Stomach (tissue), 9 donors: ENCODE results near the gene HOMER3. TPM values are rescaled to one million over a fixed set of nuclear protein-coding genes. Genes with fewer than 3 reads are reported as not detected.

ENCODE experiments used
- DNase-seq, 2 donors: peaks; one replicate each; pipeline versions ENCODE4 v3.0.0 to v3.0.0-alpha.2; 2013 to 2019
- H3K27ac ChIP-seq, 5 donors: fragments of 200-600 bp in 4 of 5; sonication (generic) in 4 of 5; one replicate each; pipeline ENCODE4 v1.5.1; 2013 to 2019; ENCODE audit warnings: mild to moderate bottlenecking in 1 of 5, moderate library complexity in 1 of 5
- H3K27me3 ChIP-seq, 3 donors: fragments of 200-600 bp; sonication (generic); one replicate each; pipeline ENCODE4 v1.5.1; 2017 to 2019; ENCODE audit warnings: mixed run types in 1 of 3
- H3K36me3 ChIP-seq, 4 donors: fragments of 200-600 bp; sonication (generic); 1 replicate in 3 of 4; 2 replicates in 1 of 4; pipeline ENCODE4 v1.5.1; 2016 to 2019
- H3K4me1 ChIP-seq, 4 donors: fragments of 200-600 bp; sonication (generic); one replicate each; pipeline ENCODE4 v1.5.1; 2016 to 2019
- H3K4me3 ChIP-seq, 4 donors: fragments of 200-600 bp; sonication (generic) in 3 of 4; one replicate each; pipeline ENCODE4 v1.5.1; 2016 to 2019; ENCODE audit warnings: mild to moderate bottlenecking in 1 of 4
- H3K9me3 ChIP-seq, 4 donors: fragments of 200-600 bp; sonication (generic); one replicate each; pipeline ENCODE4 v1.5.1; 2016 to 2019
- CTCF ChIP-seq, 7 experiments: fragments of 450-650 bp in 4 of 7; fragments of 200-600 bp in 3 of 7; sonication (generic) in 3 of 7; IDR thresholded peaks; one replicate each; pipeline ENCODE4 v1.5.1; 2016 to 2019; ENCODE audit warnings: antibody characterized with exemption in 7 of 7, control low read depth in 2 of 7, mild to moderate bottlenecking in 1 of 7
- EP300 ChIP-seq: sonication (generic); formaldehyde crosslinking; IDR thresholded peaks from one replicate; pipeline ENCODE4 v1.6.1; 2017; ENCODE audit warnings: antibody characterized with exemption
- POLR2A ChIP-seq, 4 donors: fragments of 450-650 bp; IDR thresholded peaks; one replicate each; pipeline ENCODE4 v1.6.1; 2016; ENCODE audit warnings: antibody characterized with exemption in 4 of 4, control low read depth in 2 of 4, mild to moderate bottlenecking in 1 of 4, moderate library complexity in 1 of 4
- POLR2AphosphoS5 ChIP-seq, 3 donors: sonication (generic); formaldehyde crosslinking; IDR thresholded peaks; one replicate each; pipeline ENCODE4 v1.6.1; 2016; ENCODE audit warnings: antibody characterized with exemption in 3 of 3
- WGBS, 5 donors: extraction: QIAGEN DNeasy Blood & Tissue Kit in 3 of 5; methylation state at CpG; one replicate each; pipeline versions ENCODE4 v1.1.5 to v1.1.7; 2013 to 2018; 5-methylcytosine and 5-hydroxymethylcytosine counted together
- intact Hi-C: fragments of 100-400 bp; cut with DNase I; formaldehyde crosslinking; loops from one replicate; pipeline ENCODE4 v1.15.1; 2023; ENCODE audit warnings: low total_unique reads
- polyA plus RNA-seq, 3 donors: library from polyadenylated mRNA; stranded (reverse); fragments of 200-250 nt; gene quantifications; one replicate each; pipeline ENCODE4 v1.2.3, GENCODE V29; 2013
- total RNA-seq, 5 donors: library from RNA; depleted of rRNA; stranded (reverse); fragments of >200 nt; gene quantifications; one replicate each; pipeline versions ENCODE4 v1.1.0 to v1.2.3, GENCODE V29; 2014 to 2016
- donor health status: healthy with polysubstance abuse.
- donor health status: Bipolar disorder and iron deficiency.
- donor health status: healthy.

HOMER3 gene
- total and polyA plus RNA-seq, 8 donors: 5.1 to 74.7 (median 16.8) TPM

- WGBS, 5 donors: 0 to 3% (median 1%) methylated on average over 18 to 47 of the region's 47 CpGs
- peaks cover 0 to 23% (median 11%) of the 10 kb centered on the region in 4 donors for H3K36me3 ChIP-seq
- H3K27me3 ChIP-seq: peaks cover 0 to 7% (median 0%) of the 10 kb centered on the region in 3 donors
- H3K27ac ChIP-seq: peak overlapping the region in 4 of 5 donors; percentile 63 to 80 (median 72)
- DNase-seq: peak; percentile 37 to 77
- TF ChIP-seq EP300 (no peak), POLR2A (IDR thresholded peaks at IDR 0.05) (no peak), POLR2AphosphoS5 (IDR thresholded peaks at IDR 0.05) (no peak), CTCF (IDR thresholded peaks at IDR 0.05) (no peak)
- H3K4me1 ChIP-seq: peaks cover 12 to 28% (median 21%) of the 10 kb centered on the region in 4 donors
- no peaks in the 10 kb centered on the region for H3K9me3 ChIP-seq
- intact Hi-C loops: no loop called here
- peak overlapping the region; percentile 65 to 79 (median 74) for H3K4me3 ChIP-seq
These were observed 872 bp downstream of the HOMER3 start for GRCh38 chr19:18939922-18940768.

GRCh38 chr19:18939163-18939562, 1.9 kb downstream of the HOMER3 start:
- intact Hi-C loops: no loop called here

GRCh38 chr19:18933297-18933696, 7.7 kb downstream of the HOMER3 start:
- Histone ChIP-seq H3K4me3 (no peak overlapping the region), H3K27me3 (no peaks in the 10 kb centered on the region), H3K4me1 (peaks cover 7 to 14% (median 12%) of the 10 kb centered on the region in 4 donors), H3K9me3 (no peaks in the 10 kb centered on the region), H3K27ac (no peak overlapping the region), H3K36me3 (peaks cover 6 to 60% (median 49%) of the 10 kb centered on the region in 4 donors)
- WGBS, 5 donors: 83 to 90% (median 89%) methylated on average over 13 of the region's 13 CpGs
- no peak for DNase-seq
- intact Hi-C loops: no loop called here
- no peak for TF ChIP-seq CTCF (IDR thresholded peaks at IDR 0.05)
- no peak for TF ChIP-seq EP300
- no peak for TF ChIP-seq POLR2AphosphoS5 (IDR thresholded peaks at IDR 0.05)
- no peak for TF ChIP-seq POLR2A (IDR thresholded peaks at IDR 0.05)

More at GRCh38 chr19:18939163-18939562, 1.9 kb downstream of the HOMER3 start:
- Histone ChIP-seq H3K27me3 (peaks cover 0 to 7% (median 0%) of the 10 kb centered on the region in 3 donors), H3K9me3 (no peaks in the 10 kb centered on the region), H3K36me3 (peaks cover 0 to 27% (median 13%) of the 10 kb centered on the region in 4 donors), H3K27ac (no peak overlapping the region), H3K4me3 (no peak overlapping the region), H3K4me1 (peaks cover 12 to 28% (median 21%) of the 10 kb centered on the region in 4 donors)
- 89 to 100% (median 90%) methylated on average over 3 of the region's 3 CpGs for WGBS, 5 donors
- DNase-seq: no peak
- no peak for TF ChIP-seq POLR2A (IDR thresholded peaks at IDR 0.05)

GRCh38 chr19:18932216-18932841, 8.7 kb downstream of the HOMER3 start:
- DNase-seq: peak; percentile 82 to 87
- TF ChIP-seq EP300: no peak
- TF ChIP-seq CTCF (IDR thresholded peaks at IDR 0.05): no peak
- TF ChIP-seq POLR2AphosphoS5 (IDR thresholded peaks at IDR 0.05): no peak
- TF ChIP-seq POLR2A (IDR thresholded peaks at IDR 0.05): no peak
- Histone ChIP-seq H3K36me3 (peaks cover 11 to 61% (median 51%) of the 10 kb centered on the region in 4 donors), H3K27ac (no peak overlapping the region), H3K4me1 (peaks cover 7 to 14% (median 12%) of the 10 kb centered on the region in 4 donors), H3K9me3 (no peaks in the 10 kb centered on the region), H3K4me3 (peak overlapping the region; percentile 7 to 38 (median 28)), H3K27me3 (no peaks in the 10 kb centered on the region)
- 9 to 20% (median 15%) methylated on average over 23 to 37 of the region's 37 CpGs for WGBS, 5 donors
- intact Hi-C loops: no loop called here
